Body of pancreas (tissue), 4 donors: ENCODE data around the gene KHK.

Experiments
- POLR2A ChIP-seq, 3 donors: fragments of 450-650 bp; IDR thresholded peaks; one replicate each; pipeline ENCODE4 v1.6.1; 2016; ENCODE audit warnings: antibody characterized with exemption in 3 of 3, mild to moderate bottlenecking in 2 of 3
- TF ChIP-seq, protein P1 (sequence below), 7 experiments: fragments of 450-650 bp in 4 of 7; fragments of 200-600 bp in 3 of 7; sonication (generic) in 3 of 7; IDR thresholded peaks; one replicate each; pipeline ENCODE4 v1.5.1; 2016 to 2019; ENCODE audit warnings: antibody characterized with exemption in 7 of 7

DNA sequence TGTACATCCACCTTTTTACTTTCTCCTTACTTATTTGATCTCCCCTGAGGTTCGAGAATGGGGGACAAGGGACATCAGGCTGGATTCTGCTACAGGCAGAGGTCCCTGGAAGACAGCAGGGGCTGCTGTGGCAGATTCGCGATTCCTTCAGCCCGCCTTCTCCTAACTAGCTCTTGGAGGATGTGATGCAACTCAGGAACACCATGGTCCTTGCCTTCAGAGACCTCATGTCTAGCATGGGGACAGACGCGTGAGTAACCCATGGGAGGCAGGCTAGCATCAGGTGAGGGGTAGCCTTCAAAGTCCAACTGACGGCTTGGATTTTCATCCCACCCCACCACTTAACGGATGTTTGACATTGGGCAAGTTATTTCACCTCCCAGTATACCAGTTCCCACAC lies 61.4 kb downstream of the KHK start:
- TF ChIP-seq, protein P1, sequence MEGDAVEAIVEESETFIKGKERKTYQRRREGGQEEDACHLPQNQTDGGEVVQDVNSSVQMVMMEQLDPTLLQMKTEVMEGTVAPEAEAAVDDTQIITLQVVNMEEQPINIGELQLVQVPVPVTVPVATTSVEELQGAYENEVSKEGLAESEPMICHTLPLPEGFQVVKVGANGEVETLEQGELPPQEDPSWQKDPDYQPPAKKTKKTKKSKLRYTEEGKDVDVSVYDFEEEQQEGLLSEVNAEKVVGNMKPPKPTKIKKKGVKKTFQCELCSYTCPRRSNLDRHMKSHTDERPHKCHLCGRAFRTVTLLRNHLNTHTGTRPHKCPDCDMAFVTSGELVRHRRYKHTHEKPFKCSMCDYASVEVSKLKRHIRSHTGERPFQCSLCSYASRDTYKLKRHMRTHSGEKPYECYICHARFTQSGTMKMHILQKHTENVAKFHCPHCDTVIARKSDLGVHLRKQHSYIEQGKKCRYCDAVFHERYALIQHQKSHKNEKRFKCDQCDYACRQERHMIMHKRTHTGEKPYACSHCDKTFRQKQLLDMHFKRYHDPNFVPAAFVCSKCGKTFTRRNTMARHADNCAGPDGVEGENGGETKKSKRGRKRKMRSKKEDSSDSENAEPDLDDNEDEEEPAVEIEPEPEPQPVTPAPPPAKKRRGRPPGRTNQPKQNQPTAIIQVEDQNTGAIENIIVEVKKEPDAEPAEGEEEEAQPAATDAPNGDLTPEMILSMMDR (IDR thresholded peaks at IDR 0.05) = no peak
- no peak for TF ChIP-seq POLR2A (IDR thresholded peaks at IDR 0.05)
